K562 (cell line): ENCODE measurements around the gene FRMPD4. TPM values are rescaled to one million over a fixed set of nuclear protein-coding genes. Genes with fewer than 3 reads are reported as not detected.

Experiments
- ATAC-seq: fragments of 200-7000 bp; cut with Tn5 transposase; 3 replicates; pipeline ENCODE4 v1.9.1; 2020; ENCODE audit warnings: moderate library complexity
- BruUV-seq: library from RNA; stranded (reverse); fragments of 400-500 nt; replicated peaks from 2 replicates; lab custom pipeline; 2021; lab: Mats Ljungman, UMichigan
- CTCF ChIA-PET: fragments of 300-600 bp; formaldehyde crosslinking; extraction: SDS; loops from one replicate; lab custom pipeline; 2021; ENCODE audit warnings: low intra/inter-chr PET ratio; lab: Yijun Ruan, JAX
- POLR2A ChIA-PET: fragments of 300-600, 350-650 bp; sonication (Branson Sonifier 250); formaldehyde crosslinking; extraction: SDS; loops from one replicate; lab custom pipeline; 2021; ENCODE audit warnings: antibody characterized with exemption, inconsistent platforms; lab: Yijun Ruan, JAX
- DNase-seq, 4 experiments: peaks; one replicate each; pipeline versions ENCODE4 v3.0.0 to v3.0.0-alpha.2; 2011 to 2018; ENCODE audit warnings: low spot score in 3 of 4, mixed read lengths in 3 of 4; ENCODE audit errors: extremely low read depth in 1 of 4
- FAIRE-seq: peaks from 2 replicates; lab custom pipeline; 2011; peaks lifted over from hg19 to GRCh38; lab: Jason Lieb, UNC
- H2AFZ ChIP-seq: 2 replicates; pipeline ENCODE4 v1.6.0; 2011; ENCODE audit warnings: low read depth, low read length, control low read depth, inconsistent platforms
- H3K27ac ChIP-seq: fragments of 200-600 bp; 3 replicates; pipeline ENCODE4 v1.8.0; 2011; ENCODE audit warnings: low read depth, mild to moderate bottlenecking, control low read depth, inconsistent platforms, low read length, moderate library complexity, mixed read lengths; ENCODE audit errors: extremely low read depth
- H3K27me3 ChIP-seq, 2 experiments: fragments of 300-600 bp in 1 of 2; 2 replicates in 1 of 2; 3 replicates in 1 of 2; pipeline versions ENCODE4 v1.6.0 to v1.8.0; 2011; ENCODE audit warnings: inconsistent platforms in 2 of 2, low read length in 2 of 2, mild to moderate bottlenecking in 1 of 2, mixed read lengths in 1 of 2, moderate library complexity in 1 of 2; ENCODE audit not compliant: control insufficient read depth in 2 of 2, insufficient read depth in 2 of 2
- H3K36me3 ChIP-seq: fragments of 300-600 bp; 3 replicates; pipeline ENCODE4 v1.8.0; 2011; ENCODE audit warnings: mild to moderate bottlenecking, low read length, inconsistent platforms; ENCODE audit not compliant: control insufficient read depth, insufficient read depth
- H3K4me1 ChIP-seq, 2 experiments: fragments of 200-600 bp in 1 of 2; replicated peaks in 1 of 2; 2 replicates in 1 of 2; 3 replicates in 1 of 2; pipeline versions ENCODE4 v1.5.1 to v1.8.0; 2011; ENCODE audit warnings: inconsistent platforms in 2 of 2, low read length in 2 of 2, mild to moderate bottlenecking in 1 of 2, mixed read lengths in 1 of 2, moderate library complexity in 1 of 2; ENCODE audit not compliant: control insufficient read depth in 2 of 2, insufficient read depth in 2 of 2
- H3K4me2 ChIP-seq: 2 replicates; pipeline ENCODE4 v1.6.1; 2011; ENCODE audit warnings: low read length, control low read depth, inconsistent platforms, mixed read lengths; ENCODE audit not compliant: insufficient read depth
- H3K4me3 ChIP-seq: fragments of 200-600 bp; sonication (generic), shearing (Covaris generic); 2 replicates; pipeline ENCODE4 v1.5.1; 2016; ENCODE audit warnings: control low read depth, inconsistent platforms
- H3K79me2 ChIP-seq: fragments of 200-600 bp; 3 replicates; pipeline ENCODE4 v1.8.0; 2011; ENCODE audit warnings: low read length, inconsistent platforms; ENCODE audit not compliant: control insufficient read depth, insufficient read depth
- H3K9ac ChIP-seq, 2 experiments: 2 replicates each; pipeline versions ENCODE4 v1.6.0 to v1.6.1; 2011; ENCODE audit warnings: low read depth in 2 of 2, low read length in 2 of 2, control low read depth in 1 of 2, inconsistent platforms in 1 of 2, mild to moderate bottlenecking in 1 of 2, mixed read lengths in 1 of 2; ENCODE audit not compliant: insufficient read depth in 1 of 2
- H3K9me1 ChIP-seq: one replicate; pipeline ENCODE4 v1.6.0; 2011; ENCODE audit warnings: inconsistent platforms, mild to moderate bottlenecking, low read length, moderate library complexity; ENCODE audit not compliant: control insufficient read depth, insufficient read depth
- H3K9me3 ChIP-seq: replicated peaks from 2 replicates; pipeline ENCODE4 v1.5.1; 2011; ENCODE audit warnings: low read depth, low read length, inconsistent platforms; ENCODE audit not compliant: control insufficient read depth, insufficient read depth
- H4K20me1 ChIP-seq: replicated peaks from 2 replicates; pipeline ENCODE4 v1.6.1; 2011; ENCODE audit warnings: low read length, inconsistent platforms, mixed read lengths; ENCODE audit not compliant: control insufficient read depth, insufficient read depth
- CCAR2 ChIP-seq: fragments of 200-400 bp; formaldehyde crosslinking; IDR thresholded peaks from 2 replicates; pipeline ENCODE4 v1.6.1; 2017; ENCODE audit warnings: mild to moderate bottlenecking, low read depth, low read length
- HOXB6 ChIP-seq: fragments of 250-450 bp; sonication (Bioruptor Pico); IDR thresholded peaks from 2 replicates; pipeline ENCODE4 v1.5.1; 2022; ENCODE audit warnings: mild to moderate bottlenecking, borderline replicate concordance
- KDM4B ChIP-seq, 2 experiments: fragments of 450-650 bp in 1 of 2; sonication (generic) in 1 of 2; IDR thresholded peaks; 2 replicates each; pipeline ENCODE4 v1.6.1; 2016 to 2017; ENCODE audit warnings: borderline replicate concordance in 2 of 2, antibody characterized with exemption in 1 of 2, low read depth in 1 of 2, mild to moderate bottlenecking in 1 of 2
- SPI1 ChIP-seq: IDR thresholded peaks from 2 replicates; pipeline ENCODE4 v1.6.1; 2011; ENCODE audit warnings: low read depth, low read length, control low read depth, borderline replicate concordance
- WGBS: fragments of 100-300 bp; shearing (Covaris generic); methylation state at CpG from one replicate; pipeline ENCODE4 v1.1.6; 2016; ENCODE audit warnings: low coverage, mixed read lengths; ENCODE audit not compliant: insufficient coverage; ENCODE audit errors: missing lambda C conversion rate; 5-methylcytosine and 5-hydroxymethylcytosine counted together
- in situ Hi-C: fragments of 300-500 bp; cut with MboI; formaldehyde crosslinking; loops from 4 replicates; pipeline ENCODE4 v1.15.0; 2018; ENCODE audit warnings: inconsistent platforms, mixed read lengths
- intact Hi-C: fragments of 100-400 bp; cut with micrococcal nuclease; formaldehyde crosslinking; loops from 2 replicates; pipeline ENCODE4 v1.14.2; 2022
- polyA plus RNA-seq, 8 experiments: library from polyadenylated mRNA; depleted of rRNA in 4 of 8; stranded (reverse) in 5 of 8; unstranded in 3 of 8; fragments of >200 nt; fragmentation: Nextera tagmentation in 2 of 8; fragmentation: Illumina TruSeq in 1 of 8; extraction: Ambion mirVana in 2 of 8; extraction: Trizol in 1 of 8; gene quantifications; 2 replicates each; pipeline versions ENCODE4 v1.2.1 to v1.2.3, GENCODE V29; 2011 to 2014; ENCODE audit warnings: inconsistent platforms in 1 of 8, missing spikeins in 1 of 8
- total RNA-seq, 7 experiments: library from RNA; depleted of rRNA in 6 of 7; stranded (reverse); fragments of >200 nt in 6 of 7; fragmentation: Illumina TruSeq in 2 of 7; extraction: Trizol in 2 of 7; gene quantifications; 2 replicates each; pipeline versions ENCODE4 v1.2.1 to v1.2.3, GENCODE V29; 2011 to 2021; ENCODE audit warnings: low replicate concordance in 1 of 7
- TF ChIP-seq, protein P1 (sequence below): fragments of 250-450 bp; sonication (Bioruptor Pico); IDR thresholded peaks from 2 replicates; pipeline ENCODE4 v1.9.0; 2021; ENCODE audit warnings: mild to moderate bottlenecking, inconsistent platforms
- TF ChIP-seq, protein P2 (sequence below): sonication (generic); formaldehyde crosslinking; IDR thresholded peaks from 2 replicates; pipeline ENCODE4 v1.8.0; 2022; ENCODE audit warnings: mild to moderate bottlenecking, missing genetic modification reagents, borderline replicate concordance

FRMPD4 gene
- total and polyA plus RNA-seq, 9 of the 15 experiments (the other 6 are each of a cell fraction or from before 2014, with no cell fraction given), result not detected

DNA sequence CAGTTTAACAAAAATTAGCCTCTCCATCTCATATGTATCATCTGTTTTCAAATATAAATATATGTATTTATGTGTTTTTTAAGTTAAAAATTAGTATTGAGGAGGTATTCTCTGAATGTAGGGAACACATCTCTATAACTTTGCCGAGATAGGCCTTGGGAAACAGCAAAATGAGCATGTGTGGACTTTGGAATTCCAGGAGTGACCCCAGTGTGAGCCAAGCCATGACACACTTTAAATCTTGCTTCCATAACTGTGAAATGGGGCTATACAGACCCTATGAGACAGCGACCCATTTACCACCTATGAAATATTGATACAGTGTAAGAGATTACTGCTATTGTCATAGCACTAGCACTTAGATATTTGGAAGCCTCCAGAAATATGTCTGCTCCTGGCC, 58.8 kb downstream of the FRMPD4 start (continued):
- TF ChIP-seq, protein P1, sequence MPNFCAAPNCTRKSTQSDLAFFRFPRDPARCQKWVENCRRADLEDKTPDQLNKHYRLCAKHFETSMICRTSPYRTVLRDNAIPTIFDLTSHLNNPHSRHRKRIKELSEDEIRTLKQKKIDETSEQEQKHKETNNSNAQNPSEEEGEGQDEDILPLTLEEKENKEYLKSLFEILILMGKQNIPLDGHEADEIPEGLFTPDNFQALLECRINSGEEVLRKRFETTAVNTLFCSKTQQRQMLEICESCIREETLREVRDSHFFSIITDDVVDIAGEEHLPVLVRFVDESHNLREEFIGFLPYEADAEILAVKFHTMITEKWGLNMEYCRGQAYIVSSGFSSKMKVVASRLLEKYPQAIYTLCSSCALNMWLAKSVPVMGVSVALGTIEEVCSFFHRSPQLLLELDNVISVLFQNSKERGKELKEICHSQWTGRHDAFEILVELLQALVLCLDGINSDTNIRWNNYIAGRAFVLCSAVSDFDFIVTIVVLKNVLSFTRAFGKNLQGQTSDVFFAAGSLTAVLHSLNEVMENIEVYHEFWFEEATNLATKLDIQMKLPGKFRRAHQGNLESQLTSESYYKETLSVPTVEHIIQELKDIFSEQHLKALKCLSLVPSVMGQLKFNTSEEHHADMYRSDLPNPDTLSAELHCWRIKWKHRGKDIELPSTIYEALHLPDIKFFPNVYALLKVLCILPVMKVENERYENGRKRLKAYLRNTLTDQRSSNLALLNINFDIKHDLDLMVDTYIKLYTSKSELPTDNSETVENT (CRISPR knock-in tag), result no peak
- no peak for TF ChIP-seq CCAR2
- TF ChIP-seq, protein P2, sequence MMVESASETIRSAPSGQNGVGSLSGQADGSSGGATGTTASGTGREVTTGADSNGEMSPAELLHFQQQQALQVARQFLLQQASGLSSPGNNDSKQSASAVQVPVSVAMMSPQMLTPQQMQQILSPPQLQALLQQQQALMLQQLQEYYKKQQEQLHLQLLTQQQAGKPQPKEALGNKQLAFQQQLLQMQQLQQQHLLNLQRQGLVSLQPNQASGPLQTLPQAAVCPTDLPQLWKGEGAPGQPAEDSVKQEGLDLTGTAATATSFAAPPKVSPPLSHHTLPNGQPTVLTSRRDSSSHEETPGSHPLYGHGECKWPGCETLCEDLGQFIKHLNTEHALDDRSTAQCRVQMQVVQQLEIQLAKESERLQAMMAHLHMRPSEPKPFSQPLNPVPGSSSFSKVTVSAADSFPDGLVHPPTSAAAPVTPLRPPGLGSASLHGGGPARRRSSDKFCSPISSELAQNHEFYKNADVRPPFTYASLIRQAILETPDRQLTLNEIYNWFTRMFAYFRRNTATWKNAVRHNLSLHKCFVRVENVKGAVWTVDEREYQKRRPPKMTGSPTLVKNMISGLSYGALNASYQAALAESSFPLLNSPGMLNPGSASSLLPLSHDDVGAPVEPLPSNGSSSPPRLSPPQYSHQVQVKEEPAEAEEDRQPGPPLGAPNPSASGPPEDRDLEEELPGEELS, result no peak

DNA sequence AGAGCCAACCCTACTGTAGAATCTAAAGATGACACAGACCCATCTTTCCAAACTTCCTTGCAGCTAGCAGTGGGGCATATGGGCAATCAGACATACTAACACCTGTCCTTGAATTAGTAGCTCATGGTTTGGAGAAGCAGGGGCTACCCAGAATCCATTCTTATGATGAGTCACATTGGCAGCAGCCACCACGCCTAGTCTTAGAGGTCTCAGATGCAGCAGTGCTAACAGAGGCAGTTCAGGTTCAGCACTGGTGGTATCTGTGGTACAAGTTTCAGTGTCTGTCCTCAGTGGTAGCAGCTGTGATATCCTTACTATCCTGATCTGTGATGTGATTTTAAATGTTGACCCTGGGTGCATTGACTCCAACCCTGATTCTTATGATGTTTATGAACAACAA, 68.1 kb downstream of the FRMPD4 start:
- BruUV-seq, result no TSS peak
- H3K4me1 ChIP-seq, result no peaks in the 10 kb centered on the region
- H4K20me1 ChIP-seq, result no peaks in the 10 kb centered on the region
- DNase-seq, result no peak
- H3K36me3 ChIP-seq, result no peaks in the 10 kb centered on the region
- no peaks in the 10 kb centered on the region for H3K9me1 ChIP-seq
- in situ Hi-C loops (no loop called here), intact Hi-C loops (no loop called here)
- no peak overlapping the region for H3K9ac ChIP-seq
- no peak for FAIRE-seq
- 0% methylated on average over 1 of the region's 1 CpG for WGBS
- POLR2A ChIA-PET, result no interaction called here
- H2AFZ ChIP-seq, result no peak overlapping the region
- no peaks in the 10 kb centered on the region for H3K27me3 ChIP-seq
- no peak overlapping the region for H3K4me2 ChIP-seq
- H3K27ac ChIP-seq, result no peak overlapping the region
- TF ChIP-seq HOXB6 (CRISPR knock-in tag) (no peak), KDM4B (IDR thresholded peaks at IDR 0.05; ENCODE audit: borderline replicate concordance in 2 of 2, low read depth in 1 of 2) (no peak), SPI1 (no peak)
- CTCF ChIA-PET, result no interaction called here
- no peak for ATAC-seq
- no peaks in the 10 kb centered on the region for H3K9me3 ChIP-seq
- H3K79me2 ChIP-seq, result no peaks in the 10 kb centered on the region
- H3K4me3 ChIP-seq, result no peak overlapping the region
